ENCODE data around the gene NCAM1.

Gene NCAM1

GRCh38 chr11:113131036-113131775, 170.0 kb downstream of the NCAM1 start:
- no peak overlapping the region for H3K27ac ChIP-seq

GRCh38 chr11:113133071-113133470, 171.9 kb downstream of the NCAM1 start:
- H3K27ac ChIP-seq = no peak overlapping the region
- TF ChIP-seq ZFX (IDR thresholded peaks at IDR 0.05) (no peak), CTCF (conservative IDR thresholded peaks at IDR 0.05) (no peak)

More at GRCh38 chr11:113131036-113131775, 170.0 kb downstream of the NCAM1 start:
- TF ChIP-seq CTCF (conservative IDR thresholded peaks at IDR 0.05) = no peak
- no peak for TF ChIP-seq ZFX (IDR thresholded peaks at IDR 0.05)

GRCh38 chr11:113134626-113135025, 173.4 kb downstream of the NCAM1 start:
- H3K27ac ChIP-seq = no peak overlapping the region
- TF ChIP-seq ZFX (IDR thresholded peaks at IDR 0.05) = no peak
- TF ChIP-seq CTCF (conservative IDR thresholded peaks at IDR 0.05) = no peak

- TF ChIP-seq CTCF (conservative IDR thresholded peaks at IDR 0.05) (no peak), ZFX (IDR thresholded peaks at IDR 0.05) (no peak)
Measured at GRCh38 chr11:113137713-113138529, 176.7 kb downstream of the NCAM1 start.

GRCh38 chr11:113138731-113139130, 177.5 kb downstream of the NCAM1 start:
- TF ChIP-seq ZFX (IDR thresholded peaks at IDR 0.05) (no peak), CTCF (conservative IDR thresholded peaks at IDR 0.05) (no peak)
- H3K27ac ChIP-seq = no peak overlapping the region

More at GRCh38 chr11:113137713-113138529, 176.7 kb downstream of the NCAM1 start:
- H3K27ac ChIP-seq = no peak overlapping the region

- H3K27ac ChIP-seq = no peak overlapping the region
Measured at GRCh38 chr11:113141010-113141409, 179.8 kb downstream of the NCAM1 start.

More at GRCh38 chr11:113141010-113141409, 179.8 kb downstream of the NCAM1 start:
- no peak for TF ChIP-seq CTCF (conservative IDR thresholded peaks at IDR 0.05)
- no peak for TF ChIP-seq ZFX (IDR thresholded peaks at IDR 0.05)
